IMR-90 (cell line): Measurements from ENCODE around the gene GUCY2F. TPM values are rescaled to one million over a fixed set of nuclear protein-coding genes. Genes with fewer than 3 reads are reported as not detected.

ENCODE experiments used
- ATAC-seq: fragments of 200-7000 bp; cut with Tn5 transposase; 2 replicates; pipeline ENCODE4 v1.9.1; 2020; ENCODE audit warnings: low read depth, mild to moderate bottlenecking, moderate library complexity
- BruUV-seq: library from RNA; stranded (reverse); fragments of 400-500 nt; replicated peaks from 2 replicates; lab custom pipeline; 2021; lab: Mats Ljungman, UMichigan
- CTCF ChIA-PET: fragments of 300-600 bp; formaldehyde crosslinking; extraction: SDS; loops from one replicate; lab custom pipeline; 2021; ENCODE audit warnings: antibody characterized with exemption; lab: Yijun Ruan, JAX
- POLR2A ChIA-PET: fragments of 300-600 bp; sonication (Branson Sonifier 250); formaldehyde crosslinking; loops from one replicate; lab custom pipeline; 2022; ENCODE audit warnings: antibody characterized with exemption; ENCODE audit not compliant: unreplicated experiment; lab: Charles Lee
- DNase-seq: peaks from one replicate; pipeline ENCODE4 v3.0.0; 2013
- H2AFZ ChIP-seq: replicated peaks from 2 replicates; pipeline ENCODE3; 2013; ENCODE audit warnings: low read length, mild to moderate bottlenecking; ENCODE audit not compliant: poor library complexity
- H2AK5ac ChIP-seq: 2 replicates; pipeline ENCODE4 v1.6.1; 2013; ENCODE audit warnings: low read depth, low read length, inconsistent platforms
- H2AK9ac ChIP-seq: replicated peaks from 2 replicates; pipeline ENCODE3; 2013; ENCODE audit warnings: mild to moderate bottlenecking, low read depth, low read length, moderate library complexity; ENCODE audit not compliant: poor library complexity
- H2BK120ac ChIP-seq: 2 replicates; pipeline ENCODE4 v1.6.1; 2013; ENCODE audit warnings: low read depth, low read length, inconsistent platforms
- H2BK15ac ChIP-seq: 3 replicates; pipeline ENCODE4 v1.6.1; 2013; ENCODE audit warnings: low read depth, low read length, inconsistent platforms
- H2BK20ac ChIP-seq: 2 replicates; pipeline ENCODE4 v1.6.1; 2013; ENCODE audit warnings: low read depth, mild to moderate bottlenecking, inconsistent platforms, low read length, moderate library complexity
- H2BK5ac ChIP-seq: 2 replicates; pipeline ENCODE4 v1.6.1; 2013; ENCODE audit warnings: mild to moderate bottlenecking, low read depth, low read length, inconsistent platforms; ENCODE audit not compliant: poor library complexity, severe bottlenecking
- H3K14ac ChIP-seq: replicated peaks from 2 replicates; pipeline ENCODE4 v1.6.1; 2013; ENCODE audit warnings: low read depth, low read length, inconsistent platforms
- H3K18ac ChIP-seq: 2 replicates; pipeline ENCODE4 v1.6.1; 2013; ENCODE audit warnings: low read depth, low read length, control low read depth
- H3K23ac ChIP-seq: 2 replicates; pipeline ENCODE4 v1.6.1; 2013; ENCODE audit warnings: low read depth, low read length, inconsistent platforms
- H3K27ac ChIP-seq: 2 replicates; pipeline ENCODE4 v1.5.1; 2013; ENCODE audit warnings: mild to moderate bottlenecking, control low read depth, low read length; ENCODE audit not compliant: insufficient read depth
- H3K27me3 ChIP-seq: 2 replicates; pipeline ENCODE4 v1.6.1; 2013; ENCODE audit warnings: low read length; ENCODE audit not compliant: control insufficient read depth, insufficient read depth
- H3K36me3 ChIP-seq: 2 replicates; pipeline ENCODE4 v1.6.1; 2013; ENCODE audit warnings: low read length, mixed read lengths; ENCODE audit not compliant: control insufficient read depth, insufficient read depth
- H3K4ac ChIP-seq: 2 replicates; pipeline ENCODE4 v1.6.1; 2013; ENCODE audit warnings: low read depth, low read length, inconsistent platforms
- H3K4me1 ChIP-seq: 2 replicates; pipeline ENCODE4 v1.6.1; 2013; ENCODE audit warnings: low read length, mixed read lengths; ENCODE audit not compliant: control insufficient read depth, insufficient read depth
- H3K4me2 ChIP-seq: 2 replicates; pipeline ENCODE4 v1.6.1; 2013; ENCODE audit warnings: low read depth, mild to moderate bottlenecking, control low read depth, low read length, moderate library complexity
- H3K4me3 ChIP-seq: 2 replicates; pipeline ENCODE4 v1.5.1; 2013; ENCODE audit warnings: low read depth, mild to moderate bottlenecking, control low read depth, low read length, moderate library complexity; ENCODE audit not compliant: insufficient read depth
- H3K56ac ChIP-seq: 2 replicates; pipeline ENCODE4 v1.6.1; 2013; ENCODE audit warnings: low read length, inconsistent platforms; ENCODE audit not compliant: insufficient read depth; ENCODE audit errors: extremely low read depth
- H3K79me1 ChIP-seq, 2 experiments: 2 replicates each; pipeline ENCODE4 v1.6.1; 2013; ENCODE audit warnings: low read length in 2 of 2, inconsistent platforms in 1 of 2, low read depth in 1 of 2
- H3K9ac ChIP-seq: 2 replicates; pipeline ENCODE4 v1.6.1; 2013; ENCODE audit warnings: low read depth, low read length, control low read depth
- H3K9me1 ChIP-seq: 2 replicates; pipeline ENCODE4 v1.6.1; 2013; ENCODE audit warnings: low read length, inconsistent platforms; ENCODE audit not compliant: insufficient read depth
- H3K9me3 ChIP-seq: 2 replicates; pipeline ENCODE4 v1.6.1; 2013; ENCODE audit warnings: low read length; ENCODE audit not compliant: control insufficient read depth, insufficient read depth
- H4K20me1 ChIP-seq: 2 replicates; pipeline ENCODE4 v1.6.1; 2013; ENCODE audit warnings: low read length, inconsistent platforms; ENCODE audit not compliant: insufficient read depth
- H4K5ac ChIP-seq: 2 replicates; pipeline ENCODE4 v1.6.1; 2013; ENCODE audit warnings: mild to moderate bottlenecking, low read depth, low read length, control low read depth
- H4K8ac ChIP-seq, 2 experiments: 2 replicates each; pipeline ENCODE4 v1.6.1; 2013; ENCODE audit warnings: low read depth in 2 of 2, low read length in 2 of 2, control low read depth in 1 of 2, inconsistent platforms in 1 of 2
- H4K91ac ChIP-seq: 2 replicates; pipeline ENCODE4 v1.6.1; 2013; ENCODE audit warnings: low read depth, low read length, inconsistent platforms; ENCODE audit not compliant: insufficient read depth
- CEBPB ChIP-seq: IDR thresholded peaks from 2 replicates; pipeline ENCODE4 v1.6.1; 2012; ENCODE audit warnings: low read depth, low read length, improper control_type of control experiment
- FOS ChIP-seq: fragments of 150-350 bp; IDR thresholded peaks from 2 replicates; pipeline ENCODE4 v1.6.1; 2016; ENCODE audit warnings: low read depth, low read length
- MAFK ChIP-seq: IDR thresholded peaks from 2 replicates; pipeline ENCODE4 v1.6.1; 2012; ENCODE audit warnings: low read depth, low read length, improper control_type of control experiment
- POLR2A ChIP-seq: IDR thresholded peaks from 2 replicates; pipeline ENCODE4 v1.6.1; 2012; ENCODE audit warnings: mild to moderate bottlenecking, low read depth, low read length
- RFX5 ChIP-seq: IDR thresholded peaks from 2 replicates; pipeline ENCODE4 v1.8.0; 2012; ENCODE audit warnings: low read depth, mild to moderate bottlenecking, low read length, moderate library complexity
- SMC3 ChIP-seq: fragments of 150-350 bp; IDR thresholded peaks from 2 replicates; pipeline ENCODE4 v1.6.1; 2016; ENCODE audit warnings: low read depth, mild to moderate bottlenecking, antibody characterized with exemption, low read length, moderate library complexity
- USF2 ChIP-seq: fragments of 150-350 bp; IDR thresholded peaks from 2 replicates; pipeline ENCODE4 v1.6.1; 2017; ENCODE audit warnings: mild to moderate bottlenecking, antibody characterized with exemption, low read length, low read depth
- WGBS, 2 experiments: methylation state at CpG; one replicate each; pipeline versions ENCODE4 v1.1.5 to v1.1.7; 2013; ENCODE audit warnings: missing lambda C conversion rate in 2 of 2; ENCODE audit not compliant: insufficient read length in 1 of 2; ENCODE audit errors: extremely low coverage in 2 of 2; 5-methylcytosine and 5-hydroxymethylcytosine counted together
- dilution Hi-C: fragments of 300-500 bp; cut with HindIII; formaldehyde crosslinking; loops from one replicate; pipeline ENCODE4 v1.14.3; 2018; ENCODE audit warnings: low sequenced_read_pairs; ENCODE audit not compliant: unreplicated experiment
- in situ Hi-C: fragments of 300-500 bp; cut with MboI; formaldehyde crosslinking; loops from 3 replicates; pipeline ENCODE4 v1.14.3; 2019; ENCODE audit warnings: low sequenced_read_pairs, inconsistent platforms, mixed read lengths
- intact Hi-C: fragments of 100-400 bp; cut with micrococcal nuclease; formaldehyde crosslinking; loops from 2 replicates; pipeline ENCODE4 v1.10.0; 2022
- polyA plus RNA-seq, 3 experiments: library from polyadenylated mRNA; depleted of rRNA; stranded (reverse); fragments of >200 nt; gene quantifications; 2 replicates each; pipeline ENCODE4 v1.2.3, GENCODE V29; 2012; ENCODE audit warnings: low replicate concordance in 1 of 3
- total RNA-seq: library from RNA; depleted of rRNA; stranded (reverse); fragments of >200 nt; gene quantifications from 2 replicates; pipeline ENCODE4 v1.2.3, GENCODE V29; 2012

Gene GUCY2F
- total and polyA plus RNA-seq, 2 of the 4 experiments (the other 2 are of a cell fraction), result not detected

- in situ Hi-C loops, result no loop called here
- dilution Hi-C loops, result no loop called here
- no peak overlapping the region for H3K27ac ChIP-seq
- H2BK20ac ChIP-seq, result no peak overlapping the region
- H2AFZ ChIP-seq, result no peak overlapping the region
- CTCF ChIA-PET, result no interaction called here
- no peaks in the 10 kb centered on the region for H3K9me1 ChIP-seq
- H2BK120ac ChIP-seq, result no peak overlapping the region
- 0% methylated on average over 1 of the region's 3 CpGs; no CpG with 5 or more reads in 1 of the 2 experiments for WGBS, 2 experiments
- H3K14ac ChIP-seq, result no peak overlapping the region
- H4K5ac ChIP-seq, result no peak overlapping the region
- no peak overlapping the region for H3K4ac ChIP-seq
- DNase-seq (no peak), ATAC-seq (no peak)
- peaks cover 4% of the 10 kb centered on the region for H3K27me3 ChIP-seq
- H3K79me1 ChIP-seq, result no peaks in the 10 kb centered on the region
- no peak overlapping the region for H3K18ac ChIP-seq
- intact Hi-C loops, result no loop called here
- H2AK9ac ChIP-seq, result no peak overlapping the region
- H3K56ac ChIP-seq, result no peak overlapping the region
- no peak overlapping the region for H3K23ac ChIP-seq
- H3K9ac ChIP-seq, result no peak overlapping the region
- no peak overlapping the region for H3K4me2 ChIP-seq
- BruUV-seq, result no TSS peak
- H4K91ac ChIP-seq, result no peak overlapping the region
- H3K4me3 ChIP-seq, result no peak overlapping the region
- H3K36me3 ChIP-seq, result no peaks in the 10 kb centered on the region
- no peak overlapping the region for H2BK15ac ChIP-seq
- no peaks in the 10 kb centered on the region for H3K9me3 ChIP-seq
- no peak overlapping the region for H2BK5ac ChIP-seq
- no peaks in the 10 kb centered on the region for H4K20me1 ChIP-seq
- TF ChIP-seq POLR2A, result no peak
- no peak for TF ChIP-seq FOS
- TF ChIP-seq SMC3, result no peak
- no peak for TF ChIP-seq RFX5
- no peak for TF ChIP-seq CEBPB
- no peak for TF ChIP-seq MAFK
- TF ChIP-seq USF2, result no peak
- H3K4me1 ChIP-seq, result no peaks in the 10 kb centered on the region
- POLR2A ChIA-PET, result no interaction called here
- H4K8ac ChIP-seq, result no peak overlapping the region
- no peak overlapping the region for H2AK5ac ChIP-seq
Measured at GRCh38 chrX:109344678-109345077, 137.2 kb downstream of the GUCY2F start.
